ENCODE data around the gene B4GALT5. TPM values are rescaled to one million over a fixed set of nuclear protein-coding genes. Genes with fewer than 3 reads are reported as not detected.

The B4GALT5 gene
- total RNA-seq, 1 experiment from 2014 or later = 62.4 TPM

GRCh38 chr20:49668181-49668877, 45.3 kb downstream of the B4GALT5 start (continued):
- TF ChIP-seq, protein P1, sequence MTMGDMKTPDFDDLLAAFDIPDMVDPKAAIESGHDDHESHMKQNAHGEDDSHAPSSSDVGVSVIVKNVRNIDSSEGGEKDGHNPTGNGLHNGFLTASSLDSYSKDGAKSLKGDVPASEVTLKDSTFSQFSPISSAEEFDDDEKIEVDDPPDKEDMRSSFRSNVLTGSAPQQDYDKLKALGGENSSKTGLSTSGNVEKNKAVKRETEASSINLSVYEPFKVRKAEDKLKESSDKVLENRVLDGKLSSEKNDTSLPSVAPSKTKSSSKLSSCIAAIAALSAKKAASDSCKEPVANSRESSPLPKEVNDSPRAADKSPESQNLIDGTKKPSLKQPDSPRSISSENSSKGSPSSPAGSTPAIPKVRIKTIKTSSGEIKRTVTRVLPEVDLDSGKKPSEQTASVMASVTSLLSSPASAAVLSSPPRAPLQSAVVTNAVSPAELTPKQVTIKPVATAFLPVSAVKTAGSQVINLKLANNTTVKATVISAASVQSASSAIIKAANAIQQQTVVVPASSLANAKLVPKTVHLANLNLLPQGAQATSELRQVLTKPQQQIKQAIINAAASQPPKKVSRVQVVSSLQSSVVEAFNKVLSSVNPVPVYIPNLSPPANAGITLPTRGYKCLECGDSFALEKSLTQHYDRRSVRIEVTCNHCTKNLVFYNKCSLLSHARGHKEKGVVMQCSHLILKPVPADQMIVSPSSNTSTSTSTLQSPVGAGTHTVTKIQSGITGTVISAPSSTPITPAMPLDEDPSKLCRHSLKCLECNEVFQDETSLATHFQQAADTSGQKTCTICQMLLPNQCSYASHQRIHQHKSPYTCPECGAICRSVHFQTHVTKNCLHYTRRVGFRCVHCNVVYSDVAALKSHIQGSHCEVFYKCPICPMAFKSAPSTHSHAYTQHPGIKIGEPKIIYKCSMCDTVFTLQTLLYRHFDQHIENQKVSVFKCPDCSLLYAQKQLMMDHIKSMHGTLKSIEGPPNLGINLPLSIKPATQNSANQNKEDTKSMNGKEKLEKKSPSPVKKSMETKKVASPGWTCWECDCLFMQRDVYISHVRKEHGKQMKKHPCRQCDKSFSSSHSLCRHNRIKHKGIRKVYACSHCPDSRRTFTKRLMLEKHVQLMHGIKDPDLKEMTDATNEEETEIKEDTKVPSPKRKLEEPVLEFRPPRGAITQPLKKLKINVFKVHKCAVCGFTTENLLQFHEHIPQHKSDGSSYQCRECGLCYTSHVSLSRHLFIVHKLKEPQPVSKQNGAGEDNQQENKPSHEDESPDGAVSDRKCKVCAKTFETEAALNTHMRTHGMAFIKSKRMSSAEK (CRISPR knock-in tag; IDR thresholded peaks at IDR 0.05; ENCODE audit: borderline replicate concordance) = no peak

DNA sequence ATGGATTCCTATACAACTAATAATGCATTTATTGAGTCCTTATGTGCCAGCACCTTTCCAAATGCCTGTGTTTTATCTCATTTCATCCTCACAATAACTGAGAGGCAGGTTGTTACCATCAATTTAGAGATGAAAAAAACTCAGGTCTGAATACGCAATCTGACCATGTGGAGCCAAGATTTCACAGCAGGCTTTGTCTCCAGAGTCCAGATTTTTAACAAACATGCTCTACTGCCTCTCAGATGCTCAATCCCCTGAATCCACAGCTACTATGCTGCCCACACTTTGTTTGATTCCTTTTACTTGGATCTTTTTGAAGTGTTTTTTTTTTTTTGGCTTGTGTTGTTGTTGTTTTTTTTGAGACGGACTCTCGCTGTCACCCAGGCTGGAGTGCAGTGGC, 46.8 kb downstream of the B4GALT5 start:
- Mint-ChIP-seq H3K9me3 (no peaks in the 10 kb centered on the region), H3K27me3 (ENCODE audit: low read depth) (no peaks in the 10 kb centered on the region), H3K36me3 (no peaks in the 10 kb centered on the region), H3K27ac (peak overlapping the region; percentile 92), H3K4me3 (no peak overlapping the region), H3K4me1 (peaks cover 79% of the 10 kb centered on the region)
- DNase-seq (ENCODE audit: low spot score) (no peak), ATAC-seq (no peak)
- CTCF ChIA-PET = interaction anchor here (0.7 kb wide), 2 partner anchors 132 to 237 kb away, joined by 3 to 5 read pairs; no protein-coding TSS in a partner anchor
- POLR2A ChIA-PET = interaction anchor here (1.1 kb wide), 1 partner anchor 8 kb away, joined by 3 read pairs; no protein-coding TSS in a partner anchor
- TF ChIP-seq, protein P1 (CRISPR knock-in tag; IDR thresholded peaks at IDR 0.05; ENCODE audit: borderline replicate concordance) = no peak
- TF ChIP-seq ZNF219 (CRISPR knock-in tag; IDR thresholded peaks at IDR 0.05; ENCODE audit: borderline replicate concordance) (no peak), FOXK1 (CRISPR knock-in tag; IDR thresholded peaks at IDR 0.05) (no peak), CTCF (IDR thresholded peaks at IDR 0.05) (no peak), GABPB1 (CRISPR knock-in tag; IDR thresholded peaks at IDR 0.05) (no peak), SMAD4 (CRISPR knock-in tag; IDR thresholded peaks at IDR 0.05) (no peak), ATF2 (CRISPR knock-in tag; IDR thresholded peaks at IDR 0.05; ENCODE audit: borderline replicate concordance, low read depth) (no peak), ZNF423 (CRISPR knock-in tag; IDR thresholded peaks at IDR 0.05) (no peak), NR2C2 (CRISPR knock-in tag; IDR thresholded peaks at IDR 0.05) (no peak), KAT7 (CRISPR knock-in tag; IDR thresholded peaks at IDR 0.05; ENCODE audit: borderline replicate concordance) (no peak), MLX (CRISPR knock-in tag; IDR thresholded peaks at IDR 0.05) (no peak), HMGXB4 (CRISPR knock-in tag; IDR thresholded peaks at IDR 0.05) (no peak), JUN (CRISPR knock-in tag; IDR thresholded peaks at IDR 0.05) (no peak)
